ENCODE measurements around the gene DDX28. TPM values are rescaled to one million over a fixed set of nuclear protein-coding genes. Genes with fewer than 3 reads are reported as not detected.

DDX28 gene
- total RNA-seq, 1 donor from 2014 or later, result 7.5 TPM

Other genes with a start within 250 kb of the DDX28 start
- 9.2 and 15.5 TPM in 2 replicates for gene RANBP10, start 216.7 kb downstream of the DDX28 start, total RNA-seq
- 0.39 and 0.88 TPM in 2 replicates for gene TSNAXIP1, start 216.3 kb downstream of the DDX28 start, total RNA-seq
- 30.8 and 36.8 TPM in 2 replicates for gene THAP11, start 180.9 kb downstream of the DDX28 start, total RNA-seq
- 253 and 269 TPM in 2 replicates for gene NUTF2, start 176.3 kb downstream of the DDX28 start, total RNA-seq
- 46.0 and 48.5 TPM in 2 replicates for gene CENPT, start 175.5 kb downstream of the DDX28 start, total RNA-seq
- 73.3 and 75.7 TPM in 2 replicates for gene EDC4, start 150.2 kb downstream of the DDX28 start, total RNA-seq
- gene NRN1L, start 138.3 kb downstream of the DDX28 start, total RNA-seq, result 0.76 and 1.3 TPM in 2 replicates
- 22.4 and 36.7 TPM in 2 replicates for gene PSKH1, start 130.0 kb downstream of the DDX28 start, total RNA-seq
- 0.12 and 0.34 TPM in 2 replicates for gene CTRL, start 91.4 kb downstream of the DDX28 start, total RNA-seq
- 70.6 and 77.1 TPM in 2 replicates for gene PSMB10, start 86.4 kb downstream of the DDX28 start, total RNA-seq
- gene LCAT, start 79.1 kb downstream of the DDX28 start, total RNA-seq, result 8.0 and 20.0 TPM in 2 replicates
- 44.6 and 99.8 TPM in 2 replicates for gene SLC12A4, start 54.6 kb downstream of the DDX28 start, total RNA-seq
- gene DPEP3, start 42.7 kb downstream of the DDX28 start, total RNA-seq, result not detected in 2 replicates
- 0.23 TPM in 1 of 2 replicates, not detected in the other for gene DPEP2, start 23.7 kb downstream of the DDX28 start, total RNA-seq
- gene DPEP2NB, start 7.3 kb downstream of the DDX28 start, total RNA-seq, result not detected in 2 replicates
- gene DUS2, start 52 bp upstream of the DDX28 start, total RNA-seq, result 10.9 and 12.4 TPM in 2 replicates
- gene NFATC3, start 62.1 kb upstream of the DDX28 start, total RNA-seq, result 17.1 and 22.8 TPM in 2 replicates
- gene ESRP2, start 212.9 kb upstream of the DDX28 start, total RNA-seq, result 0.29 and 2.9 TPM in 2 replicates
- gene PLA2G15, start 222.1 kb upstream of the DDX28 start, total RNA-seq, result 46.9 TPM in 2 replicates
- gene SLC7A6, start 241.3 kb upstream of the DDX28 start, total RNA-seq, result 15.8 and 32.6 TPM in 2 replicates